B cell (primary cell): ENCODE data around the gene RAI1.

Source experiments
- CTCF ChIP-seq: fragments of 200-600 bp; IDR thresholded peaks from one replicate; pipeline ENCODE4 v1.8.0; 2022; ENCODE audit warnings: antibody characterized with exemption, mild to moderate bottlenecking
- EZH2 ChIP-seq: IDR thresholded peaks from 2 replicates; pipeline ENCODE4 v1.6.1; 2012; ENCODE audit warnings: borderline replicate concordance, low read depth, mild to moderate bottlenecking, moderate library complexity, low read length; ENCODE audit not compliant: insufficient read depth, poor library complexity, severe bottlenecking

DNA sequence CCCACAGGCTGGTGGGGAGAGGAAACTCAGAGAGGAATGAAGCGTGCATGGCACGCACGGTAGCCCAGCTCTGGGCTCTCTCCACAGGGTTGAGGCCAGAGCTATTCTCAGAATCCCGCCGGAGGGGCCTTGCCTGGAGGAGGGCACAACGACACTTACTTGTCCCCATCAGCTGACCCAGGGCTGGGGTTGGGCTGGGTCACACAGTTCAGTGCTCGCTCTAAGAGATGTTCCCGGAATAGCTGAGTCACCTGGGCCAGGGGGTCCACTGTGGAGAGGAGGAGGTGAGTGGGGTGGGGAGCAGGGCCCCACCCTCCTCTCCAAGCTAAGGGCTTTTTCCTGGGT is 133.8 kb downstream of the RAI1 start:
- TF ChIP-seq CTCF (no peak), EZH2 (no peak)
